NCI-H345 treated with DMSO at 0.1 percent for 48 hours (cell line): Measurements from ENCODE around the gene DNAJC17.

Experiments used
- DNase-seq: peaks from one replicate; lab custom pipeline; 2025; ENCODE audit not compliant: unreplicated experiment; lab: John Stamatoyannopoulos, UW

Gene DNAJC17

GRCh38 chr15:40793216-40793989, 13.9 kb downstream of the DNAJC17 start:
- DNase-seq: no peak

- DNase-seq: no peak
Measured at GRCh38 chr15:40792394-40792793, 14.9 kb downstream of the DNAJC17 start.

GRCh38 chr15:40790718-40791117, 16.6 kb downstream of the DNAJC17 start:
- no peak for DNase-seq

- DNase-seq: no peak
Measured at GRCh38 chr15:40789999-40790398, 17.3 kb downstream of the DNAJC17 start.

- DNase-seq: no peak
Measured at GRCh38 chr15:40789119-40789518, 18.2 kb downstream of the DNAJC17 start.

GRCh38 chr15:40787991-40788390, 19.3 kb downstream of the DNAJC17 start:
- DNase-seq: peak; percentile 83

GRCh38 chr15:40787344-40787841, 19.9 kb downstream of the DNAJC17 start:
- DNase-seq: peak; percentile 91

GRCh38 chr15:40785814-40786213, 21.5 kb downstream of the DNAJC17 start:
- no peak for DNase-seq

- no peak for DNase-seq
Measured at GRCh38 chr15:40785164-40785563, 22.1 kb downstream of the DNAJC17 start.

GRCh38 chr15:40782609-40783227, 24.6 kb downstream of the DNAJC17 start:
- peak; percentile 33 for DNase-seq

GRCh38 chr15:40776537-40777141, 30.6 kb downstream of the DNAJC17 start:
- DNase-seq: no peak

- DNase-seq: no peak
Measured at GRCh38 chr15:40775740-40776536, 31.3 kb downstream of the DNAJC17 start.

GRCh38 chr15:40775007-40775406, 32.3 kb downstream of the DNAJC17 start:
- DNase-seq: no peak

- DNase-seq: no peak
Measured at GRCh38 chr15:40773902-40774301, 33.4 kb downstream of the DNAJC17 start.

GRCh38 chr15:40773496-40773895, 33.8 kb downstream of the DNAJC17 start:
- DNase-seq: no peak

- DNase-seq: no peak
Measured at GRCh38 chr15:40772014-40772413, 35.3 kb downstream of the DNAJC17 start.

- no peak for DNase-seq
Measured at GRCh38 chr15:40771242-40771641, 36.0 kb downstream of the DNAJC17 start.

GRCh38 chr15:40770147-40770721, 37.0 kb downstream of the DNAJC17 start:
- DNase-seq: no peak

GRCh38 chr15:40769274-40770146, 37.8 kb downstream of the DNAJC17 start, which contains the start of gene C15orf62:
Gene C15orf62 (plus strand): TSS chr15:40769980. CDS start chr15:40770496, 516 bp downstream.
- DNase-seq: peak; percentile 69
